Neural progenitor cell (in vitro differentiated cells): ENCODE measurements around the gene PRRG4.

ENCODE experiments used
- EZH2 ChIP-seq: fragments of 200-600 bp; sonication (generic); IDR thresholded peaks from 2 replicates; pipeline ENCODE4 v1.6.1; 2017; ENCODE audit warnings: antibody characterized with exemption, mild to moderate bottlenecking, moderate library complexity
- TF ChIP-seq, protein P1 (sequence below): fragments of 200-600 bp; sonication (generic); IDR thresholded peaks from 2 replicates; pipeline ENCODE4 v1.5.1; 2017; ENCODE audit warnings: antibody characterized with exemption, mild to moderate bottlenecking

GRCh38 chr11:32796425-32796824 lies 33.3 kb upstream of the PRRG4 start:
- TF ChIP-seq, protein P1, sequence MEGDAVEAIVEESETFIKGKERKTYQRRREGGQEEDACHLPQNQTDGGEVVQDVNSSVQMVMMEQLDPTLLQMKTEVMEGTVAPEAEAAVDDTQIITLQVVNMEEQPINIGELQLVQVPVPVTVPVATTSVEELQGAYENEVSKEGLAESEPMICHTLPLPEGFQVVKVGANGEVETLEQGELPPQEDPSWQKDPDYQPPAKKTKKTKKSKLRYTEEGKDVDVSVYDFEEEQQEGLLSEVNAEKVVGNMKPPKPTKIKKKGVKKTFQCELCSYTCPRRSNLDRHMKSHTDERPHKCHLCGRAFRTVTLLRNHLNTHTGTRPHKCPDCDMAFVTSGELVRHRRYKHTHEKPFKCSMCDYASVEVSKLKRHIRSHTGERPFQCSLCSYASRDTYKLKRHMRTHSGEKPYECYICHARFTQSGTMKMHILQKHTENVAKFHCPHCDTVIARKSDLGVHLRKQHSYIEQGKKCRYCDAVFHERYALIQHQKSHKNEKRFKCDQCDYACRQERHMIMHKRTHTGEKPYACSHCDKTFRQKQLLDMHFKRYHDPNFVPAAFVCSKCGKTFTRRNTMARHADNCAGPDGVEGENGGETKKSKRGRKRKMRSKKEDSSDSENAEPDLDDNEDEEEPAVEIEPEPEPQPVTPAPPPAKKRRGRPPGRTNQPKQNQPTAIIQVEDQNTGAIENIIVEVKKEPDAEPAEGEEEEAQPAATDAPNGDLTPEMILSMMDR, result no peak
- TF ChIP-seq EZH2, result no peak
